Glomerular visceral epithelial cell (primary cell): ENCODE results near the gene BCAS1.

Experiments used
- DNase-seq: peaks from one replicate; pipeline ENCODE4 v3.0.0-alpha.2; 2016; ENCODE audit errors: extremely low spot score

Gene BCAS1

DNA sequence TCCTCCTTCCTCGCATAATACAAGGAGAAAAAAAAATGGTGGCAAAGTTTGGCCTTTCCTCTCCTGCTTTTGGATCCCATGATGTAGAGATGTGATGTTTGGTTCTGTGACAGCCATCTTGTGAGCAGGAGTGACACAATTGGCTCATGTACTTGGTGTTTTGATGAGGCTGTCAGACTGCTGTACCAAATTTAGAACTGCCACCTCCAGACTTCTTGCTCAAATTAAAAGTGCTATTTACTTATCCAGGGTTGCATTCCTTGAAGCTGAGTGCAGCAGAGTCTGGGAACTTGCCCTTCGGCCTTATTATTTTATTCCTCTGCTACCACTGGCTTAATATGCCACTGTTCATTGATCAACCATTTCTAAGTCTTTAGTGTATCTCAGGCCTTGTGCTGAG lies 21.9 kb downstream of the BCAS1 start:
- DNase-seq, result no peak

DNA sequence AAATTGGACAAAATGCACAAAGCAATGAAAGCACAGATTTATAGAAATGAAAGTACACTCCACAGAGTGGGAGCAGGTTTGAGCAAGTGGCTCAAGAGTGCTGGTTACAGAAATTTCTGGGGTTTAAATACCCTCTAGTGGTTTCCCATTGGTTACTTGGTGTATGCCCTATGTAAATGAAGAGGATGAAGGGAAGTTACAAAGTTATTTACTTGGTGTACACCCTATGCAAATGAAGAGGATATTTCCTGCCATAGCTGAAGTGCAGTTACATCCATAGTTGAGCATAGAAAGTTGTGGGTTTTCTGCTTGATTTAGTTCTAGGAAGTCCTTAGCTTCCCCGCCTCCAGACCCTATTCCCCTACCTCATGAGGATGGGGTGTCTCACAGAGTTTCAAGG lies 22.7 kb downstream of the BCAS1 start:
- no peak for DNase-seq

DNA sequence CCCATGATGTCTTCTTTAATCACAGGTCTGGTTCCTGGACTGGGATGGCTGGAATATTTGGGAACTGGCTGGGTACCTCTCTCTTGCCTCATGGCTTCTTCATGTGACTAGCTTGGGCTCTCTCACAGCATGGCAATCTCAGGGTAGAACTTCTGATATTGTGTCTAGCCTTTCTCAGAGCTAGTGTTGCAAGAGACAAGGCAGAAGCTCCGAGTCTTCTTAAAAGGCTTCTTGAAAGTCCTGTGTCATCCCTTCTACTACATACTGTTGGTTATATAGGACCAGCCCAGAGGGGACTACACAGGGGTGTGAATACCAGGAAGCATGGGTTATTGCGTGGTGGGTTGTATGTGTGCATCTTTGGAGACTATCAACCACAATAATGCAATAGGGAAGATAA lies 23.3 kb downstream of the BCAS1 start:
- DNase-seq, result no peak

GRCh38 chr20:54044156-54044555 lies 26.2 kb downstream of the BCAS1 start:
- DNase-seq, result no peak

- no peak for DNase-seq
Measured at GRCh38 chr20:54043076-54043967, 27.1 kb downstream of the BCAS1 start.

DNA sequence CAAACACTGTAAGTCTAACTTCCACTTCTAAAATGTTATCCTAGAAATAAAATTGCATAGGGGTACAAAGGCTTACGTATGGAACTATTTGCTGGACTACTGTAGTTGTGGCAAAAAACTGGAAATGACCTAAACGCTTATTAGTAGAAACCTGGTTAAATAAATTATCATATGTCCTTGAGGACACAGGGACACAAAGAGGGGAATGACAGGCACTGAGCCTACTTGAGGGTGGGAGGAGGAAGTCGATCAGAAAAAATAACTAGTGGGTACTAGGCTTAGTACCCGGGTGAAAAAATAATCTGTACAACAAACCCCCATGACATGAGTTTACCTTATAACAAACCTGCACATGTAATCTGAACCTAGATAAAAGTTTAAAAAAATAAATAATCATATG lies 28.4 kb downstream of the BCAS1 start:
- DNase-seq, result no peak

GRCh38 chr20:54041336-54041735 lies 29.1 kb downstream of the BCAS1 start:
- DNase-seq, result no peak

- no peak for DNase-seq
Measured at GRCh38 chr20:54040531-54040930, 29.9 kb downstream of the BCAS1 start.

- no peak for DNase-seq
Measured at GRCh38 chr20:54038961-54039360, 31.4 kb downstream of the BCAS1 start.

GRCh38 chr20:54037525-54037924 lies 32.9 kb downstream of the BCAS1 start:
- no peak for DNase-seq

DNA sequence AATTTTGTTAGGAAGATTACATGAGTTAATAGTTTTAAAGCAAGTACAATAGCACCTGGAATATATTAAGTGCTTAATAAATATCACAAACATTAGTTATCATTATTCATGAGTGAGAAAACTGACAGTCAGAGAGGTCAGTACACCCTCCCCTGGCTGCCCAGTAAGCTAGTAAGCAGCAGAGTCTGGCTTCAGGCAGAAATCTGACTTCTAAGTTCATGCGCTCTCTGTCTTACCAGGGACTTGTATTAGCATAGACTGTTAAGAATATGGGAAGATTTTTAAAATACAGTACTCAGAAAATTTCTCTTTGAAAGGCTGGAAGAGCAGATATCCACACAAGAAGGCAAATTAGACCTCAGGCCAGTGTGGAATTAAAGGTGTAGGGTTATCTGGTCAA lies 40.8 kb downstream of the BCAS1 start:
- no peak for DNase-seq

DNA sequence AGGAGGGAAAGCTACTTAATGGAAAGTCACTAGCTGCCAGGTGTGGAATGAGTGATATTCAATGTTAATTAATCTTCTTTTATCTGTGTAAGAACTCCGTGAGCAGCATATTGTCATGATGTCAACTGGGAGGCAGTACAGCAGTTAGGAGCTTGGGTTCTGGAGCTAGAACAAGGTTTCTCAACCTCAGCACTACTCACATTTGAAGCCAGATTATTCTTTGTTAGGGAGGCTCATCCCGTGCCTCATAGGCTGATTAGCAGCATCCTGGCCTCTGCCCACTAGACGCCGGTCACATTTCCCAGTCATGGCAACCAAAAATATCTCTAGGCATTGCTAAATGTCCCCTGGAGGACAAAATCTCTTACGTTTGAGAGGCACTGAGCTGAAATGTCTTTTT lies 41.2 kb downstream of the BCAS1 start:
- DNase-seq, result no peak

GRCh38 chr20:54028276-54029011 lies 42.0 kb downstream of the BCAS1 start:
- no peak for DNase-seq

GRCh38 chr20:54027704-54028103 lies 42.7 kb downstream of the BCAS1 start:
- DNase-seq, result no peak

DNA sequence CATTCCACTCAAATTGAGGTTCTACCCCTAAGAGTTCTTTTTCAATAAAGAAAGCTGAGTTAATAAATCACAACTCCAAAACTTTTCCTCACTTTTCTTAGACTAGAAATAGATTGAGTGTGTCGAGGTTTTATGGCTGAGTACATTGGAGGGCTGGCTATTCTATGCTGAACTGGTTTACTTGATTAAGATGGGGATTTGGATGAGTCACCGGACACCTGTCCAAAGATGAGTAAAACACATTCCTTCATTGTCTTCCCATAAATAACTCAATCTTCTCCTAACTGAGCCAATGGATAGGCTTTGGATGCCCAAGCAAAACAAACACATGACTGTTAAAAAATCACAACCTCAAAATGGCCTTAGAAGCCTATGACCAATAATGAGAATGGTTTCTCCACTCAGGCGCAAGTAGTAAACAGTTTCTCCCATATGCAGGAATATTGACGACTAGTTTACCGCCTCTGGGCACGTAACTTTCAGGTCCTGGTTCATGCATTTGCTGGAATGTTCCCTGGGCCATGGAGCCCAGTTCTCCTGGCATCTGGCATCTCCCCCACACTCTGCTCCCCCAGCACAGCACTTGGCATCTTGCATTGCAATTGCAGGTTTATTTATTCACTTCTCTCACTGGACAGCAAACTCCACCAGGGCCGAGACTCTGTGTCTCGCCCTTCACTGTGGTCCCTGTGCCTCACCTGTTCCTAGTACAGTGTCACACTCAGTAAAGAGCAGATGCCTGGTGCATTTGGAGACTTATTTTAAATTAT lies 43.9 kb downstream of the BCAS1 start:
- DNase-seq, result peak; percentile 75

- DNase-seq, result peak; percentile 83
Measured at GRCh38 chr20:54025251-54025771, 45.1 kb downstream of the BCAS1 start.

GRCh38 chr20:54023406-54023805 lies 47.0 kb downstream of the BCAS1 start:
- no peak for DNase-seq

DNA sequence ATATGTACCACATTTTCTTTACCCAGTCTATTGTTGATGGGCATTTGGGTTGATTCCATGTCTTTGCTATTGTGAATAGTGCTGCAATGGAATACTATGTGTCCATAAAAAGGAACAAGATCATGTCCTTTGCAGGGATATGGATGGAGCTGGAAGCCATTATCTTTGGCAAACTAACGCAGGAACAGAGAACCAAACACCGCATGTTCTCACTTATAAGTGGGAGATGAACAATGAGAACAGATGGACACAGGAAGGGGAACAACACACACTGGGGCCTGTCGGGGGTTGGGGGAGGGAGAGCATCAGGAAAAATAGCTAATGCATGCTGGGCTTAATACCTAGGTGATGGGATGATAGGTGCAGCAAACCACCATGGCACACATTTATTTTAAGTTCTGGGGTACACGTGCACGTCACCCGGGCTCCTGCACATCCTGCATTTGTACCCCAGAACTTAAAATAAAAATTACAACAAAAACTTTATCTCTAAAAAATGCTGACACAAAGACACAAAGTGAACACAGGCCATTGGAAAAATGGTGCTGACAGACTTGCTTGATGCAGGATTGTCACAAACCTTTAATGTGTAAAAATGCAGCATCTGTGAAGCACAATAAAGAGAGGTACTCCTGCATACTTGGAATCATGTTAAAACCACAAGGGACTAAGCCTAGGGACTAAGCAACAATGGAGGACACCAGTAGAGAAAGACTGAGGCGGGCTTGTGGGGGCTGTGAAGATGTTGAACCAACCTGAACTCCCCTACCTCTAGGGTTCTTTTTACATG lies 48.8 kb downstream of the BCAS1 start:
- no peak for DNase-seq

DNA sequence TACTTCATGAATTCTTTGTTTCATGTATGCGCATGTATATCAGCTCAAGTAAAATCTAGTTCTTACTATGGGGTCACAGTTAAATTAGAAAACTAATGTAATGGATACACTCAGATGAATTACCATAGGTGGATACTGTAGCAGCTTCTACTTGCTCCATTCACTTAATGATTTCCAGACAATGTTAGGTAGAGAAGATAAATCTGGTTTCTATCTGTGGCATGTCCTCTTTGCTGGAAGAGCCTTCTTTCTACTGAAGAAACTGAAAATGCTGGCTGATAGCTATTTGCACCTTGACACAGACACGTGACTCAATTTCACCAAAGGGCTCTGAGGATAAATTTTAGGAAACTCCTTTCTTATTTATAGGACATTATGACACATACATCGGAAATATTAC lies 49.5 kb downstream of the BCAS1 start:
- no peak for DNase-seq

DNA sequence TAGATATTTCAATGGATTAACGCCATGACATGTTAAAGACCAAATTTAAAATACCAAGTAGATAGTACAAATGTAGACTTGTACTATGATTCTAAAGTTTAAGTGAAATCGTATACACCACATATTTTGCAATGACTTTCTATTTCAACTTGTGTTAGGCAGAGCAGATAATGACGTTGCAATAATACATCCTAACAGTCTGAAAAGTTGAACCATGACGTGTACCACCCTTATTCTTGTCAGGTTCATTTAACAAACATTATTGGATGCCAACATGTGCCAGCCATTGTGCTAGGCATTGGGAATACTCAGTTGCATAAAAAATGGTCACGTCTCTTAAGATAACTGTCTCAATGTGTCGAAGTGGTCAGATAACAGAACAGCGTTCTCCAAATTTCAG lies 50.0 kb downstream of the BCAS1 start:
- DNase-seq, result no peak

DNA sequence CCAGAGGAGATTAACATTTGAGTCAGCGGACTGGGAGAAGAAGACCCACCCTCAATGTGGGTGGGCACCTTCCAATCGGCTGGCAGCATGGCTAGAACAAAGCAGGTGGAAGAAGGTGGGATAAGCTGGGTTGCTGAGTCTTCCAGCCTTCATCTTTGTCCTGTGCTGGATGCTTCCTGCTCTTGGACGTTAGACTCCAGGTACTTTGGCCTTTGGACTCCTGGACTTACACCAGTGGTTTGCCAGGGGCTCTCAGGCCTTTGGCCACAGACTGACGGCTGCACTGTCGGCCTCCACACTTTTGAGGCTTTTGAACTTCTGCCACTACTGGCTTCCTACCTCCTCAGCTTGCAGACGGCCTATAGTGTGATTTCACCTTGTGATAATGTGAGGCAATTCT lies 50.8 kb downstream of the BCAS1 start:
- no peak for DNase-seq
